GM12878 (cell line): Measurements from ENCODE around the gene FAM237B. TPM values are rescaled to one million over a fixed set of nuclear protein-coding genes. Genes with fewer than 3 reads are reported as not detected.

Experiments used
- ATAC-seq: fragments of 200-7000 bp; cut with Tn5 transposase; 3 replicates; pipeline ENCODE4 v1.9.1; 2020; ENCODE audit warnings: mild to moderate bottlenecking, moderate library complexity
- BruUV-seq: library from RNA; stranded (reverse); fragments of 400-500 nt; replicated peaks from 2 replicates; lab custom pipeline; 2021; lab: Mats Ljungman, UMichigan
- CTCF ChIA-PET: fragments of 300-600 bp; sonication (Branson Sonifier 250); formaldehyde crosslinking; extraction: SDS; loops from one replicate; lab custom pipeline; 2021; ENCODE audit warnings: inconsistent platforms; lab: Yijun Ruan, JAX
- POLR2A ChIA-PET: fragments of 350-600 bp; formaldehyde crosslinking; extraction: SDS; loops from one replicate; lab custom pipeline; 2021; ENCODE audit warnings: inconsistent platforms; lab: Charles Lee
- RAD21 ChIA-PET: fragments of 300-600 bp; sonication (Branson Sonifier 250); formaldehyde crosslinking; loops from one replicate; lab custom pipeline; 2023; ENCODE audit warnings: antibody characterized with exemption; ENCODE audit not compliant: unreplicated experiment; lab: Charles Lee
- SMC1A ChIA-PET: fragments of 300-600 bp; sonication (Branson Sonifier 250); formaldehyde crosslinking; loops from one replicate; lab custom pipeline; 2023; ENCODE audit not compliant: unreplicated experiment, uncharacterized antibody; lab: Charles Lee
- DNase-seq: peaks from one replicate; pipeline ENCODE4 v3.0.0-alpha.2; 2011; ENCODE audit warnings: low read depth, low spot score
- FAIRE-seq: peaks from 3 replicates; lab custom pipeline; 2011; peaks lifted over from hg19 to GRCh38; lab: Jason Lieb, UNC
- H2AFZ ChIP-seq: 2 replicates; pipeline ENCODE4 v1.6.0; 2011; ENCODE audit warnings: low read depth, low read length, control low read depth; ENCODE audit not compliant: control insufficient read depth
- H3K27ac ChIP-seq: 2 replicates; pipeline ENCODE4 v1.5.1; 2011; ENCODE audit warnings: control low read depth; ENCODE audit not compliant: control insufficient read depth, insufficient read depth
- H3K27me3 ChIP-seq, 2 experiments: replicated peaks in 1 of 2; 2 replicates each; pipeline versions ENCODE4 v1.6.0 to v1.6.1; 2011; ENCODE audit warnings: low read length in 1 of 2; ENCODE audit not compliant: control insufficient read depth in 2 of 2, insufficient read depth in 2 of 2
- H3K36me3 ChIP-seq, 2 experiments: 2 replicates each; pipeline ENCODE4 v1.5.1; 2011; ENCODE audit warnings: low read length in 1 of 2; ENCODE audit not compliant: control insufficient read depth in 2 of 2, insufficient read depth in 2 of 2
- H3K4me1 ChIP-seq: 2 replicates; pipeline ENCODE4 v1.6.1; 2011; ENCODE audit warnings: mild to moderate bottlenecking, low read length, moderate library complexity, mixed read lengths; ENCODE audit not compliant: control insufficient read depth, insufficient read depth
- H3K4me2 ChIP-seq: 2 replicates; pipeline ENCODE4 v1.6.0; 2011; ENCODE audit warnings: control low read depth; ENCODE audit not compliant: control insufficient read depth, insufficient read depth
- H3K4me3 ChIP-seq: fragments of 200-600 bp; sonication (generic); 2 replicates; pipeline ENCODE4 v1.5.1; 2016
- H3K79me2 ChIP-seq: 2 replicates; pipeline ENCODE4 v1.6.0; 2011; ENCODE audit warnings: low read length; ENCODE audit not compliant: control insufficient read depth, insufficient read depth
- H3K9ac ChIP-seq: 2 replicates; pipeline ENCODE4 v1.8.0; 2011; ENCODE audit warnings: low read length, control low read depth, mixed read lengths; ENCODE audit not compliant: control insufficient read depth, insufficient read depth
- H3K9me3 ChIP-seq: replicated peaks from 3 replicates; pipeline ENCODE4 v1.5.1; 2011; ENCODE audit warnings: mild to moderate bottlenecking, low read length; ENCODE audit not compliant: control insufficient read depth, insufficient read depth
- H4K20me1 ChIP-seq: 2 replicates; pipeline ENCODE4 v1.6.0; 2011; ENCODE audit not compliant: control insufficient read depth, insufficient read depth
- ASH2L ChIP-seq: fragments of 300-600, 200-600 bp; sonication (generic); IDR thresholded peaks from 2 replicates; pipeline ENCODE4 v1.6.1; 2017; ENCODE audit warnings: low read depth, mild to moderate bottlenecking, borderline replicate concordance
- ATF7 ChIP-seq: fragments of 450-650 bp; IDR thresholded peaks from 2 replicates; pipeline ENCODE4 v1.6.1; 2016; ENCODE audit warnings: low read depth, mild to moderate bottlenecking
- BMI1 ChIP-seq: fragments of 450-650 bp; IDR thresholded peaks from 2 replicates; pipeline ENCODE4 v1.6.1; 2016; ENCODE audit warnings: mild to moderate bottlenecking, moderate library complexity, borderline replicate concordance
- BRCA1 ChIP-seq: IDR thresholded peaks from 2 replicates; pipeline ENCODE4 v1.6.1; 2011; ENCODE audit warnings: low read depth, low read length, improper control_type of control experiment
- CHD2 ChIP-seq: IDR thresholded peaks from 2 replicates; pipeline ENCODE4 v1.6.1; 2011; ENCODE audit warnings: low read depth, low read length, improper control_type of control experiment, borderline replicate concordance
- ELK1 ChIP-seq: IDR thresholded peaks from 2 replicates; pipeline ENCODE4 v1.6.1; 2012; ENCODE audit warnings: low read depth, low read length, improper control_type of control experiment
- MTA3 ChIP-seq: IDR thresholded peaks from 2 replicates; pipeline ENCODE4 v1.6.1; 2012; ENCODE audit warnings: low read length, inconsistent platforms, borderline replicate concordance
- PAX5 ChIP-seq: IDR thresholded peaks from 2 replicates; pipeline ENCODE4 v1.6.1; 2011; ENCODE audit warnings: low read depth, low read length, borderline replicate concordance
- RBBP5 ChIP-seq: fragments of 200-600 bp; sonication (generic); conservative IDR thresholded peaks from 2 replicates; pipeline ENCODE4 v1.6.1; 2016
- RUNX3 ChIP-seq: IDR thresholded peaks from 2 replicates; pipeline ENCODE4 v1.6.1; 2012; ENCODE audit warnings: low read length, inconsistent platforms
- WRNIP1 ChIP-seq: IDR thresholded peaks from 2 replicates; pipeline ENCODE4 v1.6.1; 2011; ENCODE audit warnings: low read depth, low read length, improper control_type of control experiment, borderline replicate concordance
- ZNF622 ChIP-seq: fragments of 450-650 bp; IDR thresholded peaks from 2 replicates; pipeline ENCODE4 v1.6.1; 2017; ENCODE audit warnings: mild to moderate bottlenecking, inconsistent platforms
- ZZZ3 ChIP-seq: IDR thresholded peaks from 2 replicates; pipeline ENCODE4 v1.6.1; 2011; ENCODE audit warnings: low read depth; ENCODE audit not compliant: control insufficient read depth, insufficient read length
- in situ Hi-C: fragments of 300-500 bp; cut with MboI; formaldehyde crosslinking; loops from 9 replicates; pipeline ENCODE4 v1.14.3; 2018; ENCODE audit warnings: mixed read lengths
- intact Hi-C: fragments of 100-400 bp; cut with micrococcal nuclease; formaldehyde crosslinking; loops from one replicate; pipeline ENCODE4 v1.14.2; 2022; ENCODE audit not compliant: unreplicated experiment
- polyA plus RNA-seq, 11 experiments: library from polyadenylated mRNA; depleted of rRNA in 4 of 11; unstranded in 6 of 11; stranded (reverse) in 5 of 11; fragments of >200 nt; fragmentation: Nextera tagmentation in 4 of 11; fragmentation: Illumina TruSeq in 1 of 11; extraction: Ambion mirVana in 4 of 11; extraction: Trizol in 1 of 11; gene quantifications; 1 replicate in 1 of 11; 2 replicates in 10 of 11; pipeline versions ENCODE4 v1.2.1 to v1.2.3, GENCODE V29; 2011 to 2016; ENCODE audit warnings: inconsistent platforms in 2 of 11, missing spikeins in 2 of 11, low read depth in 1 of 11
- total RNA-seq, 4 experiments: library from RNA; depleted of rRNA in 3 of 4; stranded (reverse); fragments of >200 nt in 3 of 4; fragmentation: Illumina TruSeq in 1 of 4; extraction: Trizol in 1 of 4; gene quantifications; 2 replicates each; pipeline versions ENCODE4 v1.2.1 to v1.2.3, GENCODE V29; 2013 to 2021

The FAM237B gene
- total and polyA plus RNA-seq, 10 of the 15 experiments (the other 5 are each of a cell fraction or from before 2014, with no cell fraction given), result not detected

- no peak for ATAC-seq
- ChIA-PET CTCF (interaction anchor here (0.7 to 1.7 kb wide), 2 partner anchors 10 to 11 kb away, joined by 3 to 9 read pairs; no protein-coding TSS in a partner anchor), SMC1A (interaction anchor here (1.0 to 1.3 kb wide), 3 partner anchors 9 to 152 kb away, joined by 3 to 5 read pairs (median 5); no protein-coding TSS in a partner anchor), POLR2A (no interaction called here), RAD21 (interaction anchor here (1.5 kb wide), 1 partner anchor 31 kb away, joined by 3 read pairs; no protein-coding TSS in a partner anchor)
- Histone ChIP-seq H3K9ac (no peak overlapping the region), H3K27me3 (no peaks in the 10 kb centered on the region), H2AFZ (no peak overlapping the region), H3K9me3 (no peaks in the 10 kb centered on the region), H3K27ac (no peak overlapping the region), H3K4me2 (no peak overlapping the region), H3K79me2 (no peaks in the 10 kb centered on the region), H4K20me1 (no peaks in the 10 kb centered on the region), H3K4me3 (no peak overlapping the region), H3K4me1 (no peaks in the 10 kb centered on the region), H3K36me3 (no peaks in the 10 kb centered on the region)
- BruUV-seq, result no TSS peak
- in situ Hi-C loops, result no loop called here
- DNase-seq, result no peak
- FAIRE-seq, result no peak
- intact Hi-C loops, result no loop called here
- TF ChIP-seq MTA3, result no peak
- TF ChIP-seq ATF7, result no peak
- no peak for TF ChIP-seq CHD2
- no peak for TF ChIP-seq WRNIP1
- no peak for TF ChIP-seq ZZZ3
- no peak for TF ChIP-seq RUNX3
- TF ChIP-seq BRCA1, result no peak
- no peak for TF ChIP-seq ASH2L
- no peak for TF ChIP-seq BMI1
- TF ChIP-seq ELK1, result no peak
- no peak for TF ChIP-seq ZNF622
- TF ChIP-seq RBBP5, result no peak
- TF ChIP-seq PAX5, result no peak
- TF ChIP-seq, all 136 proteins: peak for 0
These were observed 46.9 kb downstream of the FAM237B start for GRCh38 chr7:90274161-90274560.
